GM12873 (cell line): Measurements from ENCODE around the gene MMP24OS.

Source experiments
- CTCF ChIP-seq: IDR thresholded peaks from 2 replicates; pipeline ENCODE4 v1.5.1; 2012; ENCODE audit warnings: low read depth, mild to moderate bottlenecking, moderate library complexity, low read length, control low read depth; ENCODE audit not compliant: insufficient read depth; ENCODE audit errors: missing control alignments

The MMP24OS gene

DNA sequence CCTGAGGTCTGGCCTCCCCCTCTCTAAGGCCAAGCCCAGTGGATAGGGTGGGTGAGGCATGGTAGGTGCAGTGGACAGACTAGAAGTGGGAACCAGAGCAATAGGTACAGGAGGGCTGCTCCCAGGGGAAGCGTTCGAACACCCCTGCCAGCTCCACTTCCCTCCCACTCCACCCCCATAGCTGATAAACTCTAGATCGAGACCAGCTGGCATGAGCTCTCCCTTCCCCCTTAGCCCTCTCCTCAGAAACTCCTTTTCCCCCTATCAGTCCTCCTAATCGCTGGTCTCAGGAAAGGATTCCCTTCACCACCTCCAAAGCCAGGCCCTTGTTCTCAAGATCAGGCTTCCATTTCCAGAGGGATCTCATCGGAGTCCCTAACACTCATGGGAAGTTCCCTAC lies 20.3 kb upstream of the MMP24OS start:
- TF ChIP-seq CTCF, result no peak

GRCh38 chr20:35297740-35298139 lies 19.8 kb upstream of the MMP24OS start:
- no peak for TF ChIP-seq CTCF

DNA sequence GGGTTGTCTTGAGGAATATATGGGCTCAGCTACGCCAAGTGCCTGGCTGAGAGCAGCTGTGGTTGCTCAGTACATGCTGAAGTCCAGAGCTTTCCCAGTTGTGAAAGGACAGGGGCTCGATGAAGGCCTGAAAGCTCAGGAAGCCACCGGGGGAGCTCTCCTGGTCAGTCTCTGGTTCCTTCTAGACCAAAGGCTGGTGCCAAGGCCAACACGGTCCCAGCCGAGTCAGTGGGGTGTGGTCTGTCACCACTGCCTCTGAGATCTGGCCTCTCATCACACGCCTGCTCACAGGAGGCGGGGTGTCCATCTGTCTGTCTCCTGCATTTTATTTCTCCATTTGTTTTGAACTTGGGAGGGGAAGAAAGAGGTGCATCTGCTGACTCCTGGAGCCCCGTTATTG lies 19.2 kb upstream of the MMP24OS start:
- TF ChIP-seq CTCF, result no peak

DNA sequence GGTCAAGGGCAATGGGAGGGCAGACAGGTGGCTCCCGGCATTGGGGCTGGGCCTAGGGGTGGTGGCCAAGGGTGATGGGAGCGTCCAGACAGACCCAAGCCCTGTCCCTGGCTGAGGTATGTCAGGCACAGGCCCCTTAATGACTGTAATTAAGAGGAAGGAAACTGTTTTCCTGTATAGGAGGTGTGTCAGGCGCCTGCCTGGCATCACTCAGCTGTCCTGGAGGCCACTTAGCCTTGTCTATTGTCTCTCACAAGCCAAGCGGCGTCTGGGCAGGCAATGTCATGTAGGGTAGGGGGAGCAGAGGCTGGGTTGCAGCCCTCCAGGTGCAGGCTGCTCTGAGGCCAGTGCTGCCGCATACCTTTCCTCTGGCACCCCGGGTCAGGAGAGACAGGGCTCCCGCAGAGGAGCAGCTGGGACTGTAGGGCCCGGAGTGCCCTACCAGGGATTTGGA lies 18.2 kb upstream of the MMP24OS start:
- no peak for TF ChIP-seq CTCF

DNA sequence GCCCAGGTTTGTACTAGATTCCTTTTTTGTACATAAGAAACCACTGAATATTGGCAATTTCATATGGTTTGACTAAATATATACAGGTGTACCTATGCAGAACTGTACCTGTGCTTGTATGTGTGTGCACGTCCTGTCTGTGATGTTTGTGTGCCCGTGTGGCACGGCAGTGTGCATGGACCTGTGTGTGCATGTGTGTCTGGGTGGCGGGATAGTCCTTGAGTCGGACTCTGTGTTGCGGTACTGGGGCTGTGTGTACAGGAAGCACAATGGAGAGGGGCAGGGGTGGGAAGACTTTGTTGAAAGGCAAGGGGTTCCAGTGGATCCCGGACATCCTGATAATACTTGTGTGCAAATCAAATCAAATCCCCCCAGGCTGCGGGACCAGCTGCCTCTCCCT lies 17.8 kb upstream of the MMP24OS start:
- TF ChIP-seq CTCF, result no peak

GRCh38 chr20:35295058-35295457 lies 17.1 kb upstream of the MMP24OS start:
- no peak for TF ChIP-seq CTCF

- TF ChIP-seq CTCF, result no peak
These were observed 16.4 kb upstream of the MMP24OS start for GRCh38 chr20:35294293-35294685.
